ENCODE measurements around the gene GPR152. TPM values are rescaled to one million over a fixed set of nuclear protein-coding genes. Genes with fewer than 3 reads are reported as not detected.
A peak's percentile ranks its signal among the peaks of the same experiment; 100 is the strongest.

GPR152 gene
- polyA plus RNA-seq, 2 donors, result not detected

DNA sequence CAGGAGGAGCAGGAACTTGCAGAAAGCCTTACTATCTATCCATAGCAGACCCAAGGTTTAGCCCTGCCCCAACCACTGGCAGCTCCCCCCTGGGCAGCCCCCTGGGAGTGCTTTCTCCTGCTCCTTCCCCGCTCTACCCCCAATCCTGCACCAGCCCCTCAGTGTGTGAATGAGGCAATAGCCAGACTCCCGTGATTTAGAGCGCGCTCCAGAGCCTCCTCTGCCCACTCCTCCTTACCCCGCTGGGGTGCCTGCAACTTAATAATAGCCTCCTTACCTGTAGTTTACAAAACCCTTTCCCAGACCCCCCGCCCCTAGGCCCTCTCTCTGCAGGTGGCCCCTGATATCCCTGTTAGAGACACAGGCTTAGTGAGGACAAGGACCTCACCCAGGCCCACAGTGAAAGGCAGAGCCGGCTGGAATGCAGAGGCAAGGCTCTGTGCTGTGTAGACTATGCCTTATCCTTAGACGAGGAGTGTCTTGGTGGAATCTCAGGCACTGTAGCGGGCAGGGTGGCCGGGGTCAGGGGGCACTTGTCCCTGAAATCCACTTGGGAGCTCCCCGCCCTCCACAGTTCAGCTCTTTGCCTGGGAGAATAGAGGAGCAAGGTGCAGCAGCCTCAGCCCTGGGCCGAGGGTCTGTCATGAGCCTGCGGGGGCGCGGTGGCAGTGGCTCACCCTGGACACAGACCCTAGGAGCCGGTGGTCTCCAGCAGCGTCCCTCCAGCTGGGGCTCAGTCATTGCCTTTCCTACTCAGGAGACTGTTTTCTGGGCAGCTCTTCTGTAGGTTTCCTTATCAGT is 41.3 kb downstream of the GPR152 start:
- no peaks in the 10 kb centered on the region for H3K27me3 ChIP-seq (ENCODE audit: control insufficient read depth in 1 of 2, insufficient read depth in 2 of 2, low read length in 2 of 2)
- H3K27ac ChIP-seq (ENCODE audit: low read depth in 2 of 2, low read length in 1 of 2), result no peak overlapping the region
- 80 to 84% methylated on average over 17 of the region's 17 CpGs for WGBS, 2 donors
- no peaks in the 10 kb centered on the region for H3K9me3 ChIP-seq (ENCODE audit: control insufficient read depth in 2 of 2, insufficient read depth in 1 of 2, low read depth in 1 of 2, low read length in 1 of 2)
- no peak overlapping the region for H3K4me3 ChIP-seq (ENCODE audit: low read depth in 1 of 2, low read length in 2 of 2)
- H3K36me3 ChIP-seq (ENCODE audit: control insufficient read depth in 2 of 2, insufficient read depth in 2 of 2, low read length in 1 of 2), result no peaks in the 10 kb centered on the region
- H3K4me1 ChIP-seq (ENCODE audit: control insufficient read depth in 2 of 2, insufficient read depth in 2 of 2, low read length in 1 of 2), result peaks cover 7 to 12% of the 10 kb centered on the region in 2 donors

- Histone ChIP-seq H3K4me1 (ENCODE audit: control insufficient read depth in 2 of 2, insufficient read depth in 2 of 2, low read length in 1 of 2) (peaks cover 2 to 7% of the 10 kb centered on the region in 2 donors), H3K27ac (ENCODE audit: low read depth in 2 of 2, low read length in 1 of 2) (no peak overlapping the region), H3K27me3 (ENCODE audit: control insufficient read depth in 1 of 2, insufficient read depth in 2 of 2, low read length in 2 of 2) (no peaks in the 10 kb centered on the region), H3K36me3 (ENCODE audit: control insufficient read depth in 2 of 2, insufficient read depth in 2 of 2, low read length in 1 of 2) (no peaks in the 10 kb centered on the region), H3K4me3 (ENCODE audit: low read depth in 1 of 2, low read length in 2 of 2) (no peak overlapping the region), H3K9me3 (ENCODE audit: control insufficient read depth in 2 of 2, insufficient read depth in 1 of 2, low read depth in 1 of 2, low read length in 1 of 2) (no peaks in the 10 kb centered on the region)
- WGBS, 2 donors, result 59 to 64% methylated on average over 15 of the region's 15 CpGs
Measured at GRCh38 chr11:67410369-67410831, 42.1 kb downstream of the GPR152 start.

- Histone ChIP-seq H3K36me3 (ENCODE audit: control insufficient read depth in 2 of 2, insufficient read depth in 2 of 2, low read length in 1 of 2) (no peaks in the 10 kb centered on the region), H3K9me3 (ENCODE audit: control insufficient read depth in 2 of 2, insufficient read depth in 1 of 2, low read depth in 1 of 2, low read length in 1 of 2) (no peaks in the 10 kb centered on the region), H3K4me1 (ENCODE audit: control insufficient read depth in 2 of 2, insufficient read depth in 2 of 2, low read length in 1 of 2) (peaks cover 0 to 3% of the 10 kb centered on the region in 2 donors), H3K27me3 (ENCODE audit: control insufficient read depth in 1 of 2, insufficient read depth in 2 of 2, low read length in 2 of 2) (no peaks in the 10 kb centered on the region), H3K4me3 (ENCODE audit: low read depth in 1 of 2, low read length in 2 of 2) (no peak overlapping the region), H3K27ac (ENCODE audit: low read depth in 2 of 2, low read length in 1 of 2) (peak overlapping the region in 1 of 2 donors; percentile 38)
- WGBS, 2 donors, result 27 to 29% methylated on average over 10 to 13 of the region's 13 CpGs
Measured at GRCh38 chr11:67409781-67410368, 42.7 kb downstream of the GPR152 start.

- WGBS, 2 donors, result 56 to 61% methylated on average over 23 to 24 of the region's 24 CpGs
- Histone ChIP-seq H3K4me3 (ENCODE audit: low read depth in 1 of 2, low read length in 2 of 2) (peak overlapping the region in 1 of 2 donors; percentile 11), H3K27ac (ENCODE audit: low read depth in 2 of 2, low read length in 1 of 2) (peak overlapping the region in 1 of 2 donors; percentile 38), H3K27me3 (ENCODE audit: control insufficient read depth in 1 of 2, insufficient read depth in 2 of 2, low read length in 2 of 2) (no peaks in the 10 kb centered on the region), H3K4me1 (ENCODE audit: control insufficient read depth in 2 of 2, insufficient read depth in 2 of 2, low read length in 1 of 2) (peaks cover 0 to 2% of the 10 kb centered on the region in 2 donors), H3K36me3 (ENCODE audit: control insufficient read depth in 2 of 2, insufficient read depth in 2 of 2, low read length in 1 of 2) (no peaks in the 10 kb centered on the region), H3K9me3 (ENCODE audit: control insufficient read depth in 2 of 2, insufficient read depth in 1 of 2, low read depth in 1 of 2, low read length in 1 of 2) (no peaks in the 10 kb centered on the region)
Measured at GRCh38 chr11:67409261-67409666, 43.3 kb downstream of the GPR152 start.

DNA sequence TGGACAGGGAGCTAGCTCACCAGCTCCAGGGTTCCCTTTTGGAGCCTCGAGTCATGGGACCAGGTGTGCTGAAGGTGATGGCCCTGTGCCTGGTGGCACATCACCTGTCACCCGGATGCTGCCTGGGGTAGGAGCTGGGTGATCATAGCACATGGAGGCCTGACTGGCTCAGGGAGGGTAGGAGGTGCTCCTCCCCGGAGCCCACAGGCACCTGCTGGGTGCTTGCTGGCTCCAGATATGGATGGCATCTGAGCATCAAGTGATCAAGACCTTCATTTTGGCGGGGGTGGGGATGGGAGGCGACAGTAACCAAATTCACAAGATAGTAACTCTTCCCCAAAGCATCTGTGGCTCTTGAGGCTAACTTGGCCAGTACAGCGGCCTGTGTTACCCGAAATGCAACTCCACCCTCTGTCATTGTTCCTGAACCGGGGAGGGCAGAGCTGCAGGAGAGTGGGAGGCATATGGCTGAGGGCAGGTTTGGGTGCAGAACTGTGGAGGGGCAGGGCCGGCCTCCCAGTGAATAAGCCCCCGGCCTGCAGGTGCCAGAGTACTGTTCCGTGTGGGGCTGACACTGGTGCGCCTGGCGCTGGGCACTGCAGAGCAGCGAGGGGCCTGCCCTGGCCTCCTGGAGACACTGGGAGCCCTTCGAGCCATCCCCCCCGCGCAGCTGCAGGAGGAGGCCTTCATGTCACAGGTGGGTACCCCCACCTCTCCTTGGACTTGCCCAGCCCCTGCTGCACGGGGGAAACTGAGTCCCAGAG is 43.9 kb downstream of the GPR152 start:
- Histone ChIP-seq H3K9me3 (ENCODE audit: control insufficient read depth in 2 of 2, insufficient read depth in 1 of 2, low read depth in 1 of 2, low read length in 1 of 2) (no peaks in the 10 kb centered on the region), H3K27ac (ENCODE audit: low read depth in 2 of 2, low read length in 1 of 2) (peak overlapping the region; percentile 16 to 18), H3K4me1 (ENCODE audit: control insufficient read depth in 2 of 2, insufficient read depth in 2 of 2, low read length in 1 of 2) (peaks cover 0 to 2% of the 10 kb centered on the region in 2 donors), H3K27me3 (ENCODE audit: control insufficient read depth in 1 of 2, insufficient read depth in 2 of 2, low read length in 2 of 2) (no peaks in the 10 kb centered on the region), H3K36me3 (ENCODE audit: control insufficient read depth in 2 of 2, insufficient read depth in 2 of 2, low read length in 1 of 2) (no peaks in the 10 kb centered on the region), H3K4me3 (ENCODE audit: low read depth in 1 of 2, low read length in 2 of 2) (no peak overlapping the region)
- 58 to 66% methylated on average over 18 of the region's 18 CpGs for WGBS, 2 donors

DNA sequence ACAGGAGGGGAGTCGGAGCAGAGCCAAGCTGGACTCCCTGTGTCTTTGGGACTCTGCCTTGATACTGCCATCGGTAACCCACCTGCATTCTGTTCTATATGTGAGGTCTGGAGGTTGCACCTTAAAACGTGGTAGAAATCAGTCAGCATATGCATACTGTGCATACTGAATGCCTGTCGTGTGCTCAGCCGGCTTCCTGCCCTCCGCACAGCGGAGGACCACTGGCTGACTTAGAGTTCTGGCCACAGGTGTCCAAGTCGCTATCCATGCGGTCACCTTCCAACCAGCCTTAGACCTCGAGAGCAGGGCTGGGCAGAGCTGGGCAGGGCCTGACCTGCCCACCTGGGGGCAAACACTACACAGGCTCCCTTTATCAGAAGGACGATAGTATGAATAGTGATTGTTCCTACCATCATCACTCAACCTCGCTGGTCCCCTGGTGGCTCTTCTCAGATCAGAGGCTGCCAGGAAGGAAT is 44.8 kb downstream of the GPR152 start:
- H3K4me1 ChIP-seq (ENCODE audit: control insufficient read depth in 2 of 2, insufficient read depth in 2 of 2, low read length in 1 of 2), result peaks cover 0 to 2% of the 10 kb centered on the region in 2 donors
- WGBS, 2 donors, result 55 to 62% methylated on average over 12 of the region's 12 CpGs
- H3K27ac ChIP-seq (ENCODE audit: low read depth in 2 of 2, low read length in 1 of 2), result no peak overlapping the region
- H3K9me3 ChIP-seq (ENCODE audit: control insufficient read depth in 2 of 2, insufficient read depth in 1 of 2, low read depth in 1 of 2, low read length in 1 of 2), result no peaks in the 10 kb centered on the region
- no peak overlapping the region for H3K4me3 ChIP-seq (ENCODE audit: low read depth in 1 of 2, low read length in 2 of 2)
- no peaks in the 10 kb centered on the region for H3K36me3 ChIP-seq (ENCODE audit: control insufficient read depth in 2 of 2, insufficient read depth in 2 of 2, low read length in 1 of 2)
- H3K27me3 ChIP-seq (ENCODE audit: control insufficient read depth in 1 of 2, insufficient read depth in 2 of 2, low read length in 2 of 2), result no peaks in the 10 kb centered on the region

GRCh38 chr11:67406969-67407687 is 45.4 kb downstream of the GPR152 start:
- H3K4me3 ChIP-seq (ENCODE audit: low read depth in 1 of 2, low read length in 2 of 2), result no peak overlapping the region

GRCh38 chr11:67406420-67406968 is 46.0 kb downstream of the GPR152 start:
- Histone ChIP-seq H3K4me1 (ENCODE audit: control insufficient read depth in 2 of 2, insufficient read depth in 2 of 2, low read length in 1 of 2) (peaks cover 0 to 2% of the 10 kb centered on the region in 2 donors), H3K27me3 (ENCODE audit: control insufficient read depth in 1 of 2, insufficient read depth in 2 of 2, low read length in 2 of 2) (no peaks in the 10 kb centered on the region)

More at GRCh38 chr11:67406969-67407687, 45.4 kb downstream of the GPR152 start:
- H3K9me3 ChIP-seq (ENCODE audit: control insufficient read depth in 2 of 2, insufficient read depth in 1 of 2, low read depth in 1 of 2, low read length in 1 of 2), result no peaks in the 10 kb centered on the region
- 39% methylated on average over 12 of the region's 12 CpGs for WGBS, 2 donors
- no peaks in the 10 kb centered on the region for H3K27me3 ChIP-seq (ENCODE audit: control insufficient read depth in 1 of 2, insufficient read depth in 2 of 2, low read length in 2 of 2)
- peaks cover 0 to 2% of the 10 kb centered on the region in 2 donors for H3K4me1 ChIP-seq (ENCODE audit: control insufficient read depth in 2 of 2, insufficient read depth in 2 of 2, low read length in 1 of 2)
- H3K36me3 ChIP-seq (ENCODE audit: control insufficient read depth in 2 of 2, insufficient read depth in 2 of 2, low read length in 1 of 2), result no peaks in the 10 kb centered on the region
- H3K27ac ChIP-seq (ENCODE audit: low read depth in 2 of 2, low read length in 1 of 2), result no peak overlapping the region

More at GRCh38 chr11:67406420-67406968, 46.0 kb downstream of the GPR152 start:
- no peaks in the 10 kb centered on the region for H3K36me3 ChIP-seq (ENCODE audit: control insufficient read depth in 2 of 2, insufficient read depth in 2 of 2, low read length in 1 of 2)
- no peak overlapping the region for H3K27ac ChIP-seq (ENCODE audit: low read depth in 2 of 2, low read length in 1 of 2)
- WGBS, 2 donors, result 67 to 70% methylated on average over 14 to 18 of the region's 18 CpGs
- H3K4me3 ChIP-seq (ENCODE audit: low read depth in 1 of 2, low read length in 2 of 2), result no peak overlapping the region
- H3K9me3 ChIP-seq (ENCODE audit: control insufficient read depth in 2 of 2, insufficient read depth in 1 of 2, low read depth in 1 of 2, low read length in 1 of 2), result no peaks in the 10 kb centered on the region
